ENCODE measurements around the gene SORCS2.

SORCS2 gene

GRCh38 chr4:7166981-7167700 lies 25.2 kb upstream of the SORCS2 start:
- no peak overlapping the region for H3K4me3 ChIP-seq (ENCODE audit: control insufficient read depth, low read depth, low read length)
- DNase-seq (ENCODE audit: low read depth), result no peak
- TF ChIP-seq, protein P1, sequence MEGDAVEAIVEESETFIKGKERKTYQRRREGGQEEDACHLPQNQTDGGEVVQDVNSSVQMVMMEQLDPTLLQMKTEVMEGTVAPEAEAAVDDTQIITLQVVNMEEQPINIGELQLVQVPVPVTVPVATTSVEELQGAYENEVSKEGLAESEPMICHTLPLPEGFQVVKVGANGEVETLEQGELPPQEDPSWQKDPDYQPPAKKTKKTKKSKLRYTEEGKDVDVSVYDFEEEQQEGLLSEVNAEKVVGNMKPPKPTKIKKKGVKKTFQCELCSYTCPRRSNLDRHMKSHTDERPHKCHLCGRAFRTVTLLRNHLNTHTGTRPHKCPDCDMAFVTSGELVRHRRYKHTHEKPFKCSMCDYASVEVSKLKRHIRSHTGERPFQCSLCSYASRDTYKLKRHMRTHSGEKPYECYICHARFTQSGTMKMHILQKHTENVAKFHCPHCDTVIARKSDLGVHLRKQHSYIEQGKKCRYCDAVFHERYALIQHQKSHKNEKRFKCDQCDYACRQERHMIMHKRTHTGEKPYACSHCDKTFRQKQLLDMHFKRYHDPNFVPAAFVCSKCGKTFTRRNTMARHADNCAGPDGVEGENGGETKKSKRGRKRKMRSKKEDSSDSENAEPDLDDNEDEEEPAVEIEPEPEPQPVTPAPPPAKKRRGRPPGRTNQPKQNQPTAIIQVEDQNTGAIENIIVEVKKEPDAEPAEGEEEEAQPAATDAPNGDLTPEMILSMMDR (IDR thresholded peaks at IDR 0.05; ENCODE audit: control insufficient read depth, insufficient read depth, low read depth, low read length, missing control alignments), result no peak

GRCh38 chr4:7167706-7168105 lies 24.6 kb upstream of the SORCS2 start:
- TF ChIP-seq, protein P1 (IDR thresholded peaks at IDR 0.05; ENCODE audit: control insufficient read depth, insufficient read depth, low read depth, low read length, missing control alignments), result no peak
- no peak for DNase-seq (ENCODE audit: low read depth)
- no peak overlapping the region for H3K4me3 ChIP-seq (ENCODE audit: control insufficient read depth, low read depth, low read length)

DNA sequence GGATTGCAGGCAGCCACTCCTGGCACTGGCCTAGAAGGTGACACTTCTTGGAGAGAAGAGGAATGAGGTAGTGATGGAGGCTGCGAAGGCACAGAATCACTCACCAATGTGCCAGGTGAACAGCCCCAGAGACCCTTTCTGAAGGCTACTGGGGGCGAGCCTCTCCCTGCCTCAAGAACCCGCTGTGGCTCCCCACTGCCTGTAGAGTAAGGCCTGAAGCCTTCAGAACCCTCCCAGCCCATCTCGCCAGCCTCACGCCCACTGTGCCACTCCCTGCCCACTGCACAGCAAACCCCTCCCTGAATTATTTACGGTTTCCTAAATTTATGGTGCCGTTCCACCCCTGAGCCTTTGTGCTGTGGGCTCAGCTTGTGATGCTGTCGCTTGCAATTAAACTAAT lies 24.2 kb upstream of the SORCS2 start:
- H3K4me3 ChIP-seq (ENCODE audit: control insufficient read depth, low read depth, low read length), result no peak overlapping the region
- TF ChIP-seq, protein P1 (IDR thresholded peaks at IDR 0.05; ENCODE audit: control insufficient read depth, insufficient read depth, low read depth, low read length, missing control alignments), result no peak
- no peak for DNase-seq (ENCODE audit: low read depth)

- H3K4me3 ChIP-seq (ENCODE audit: control insufficient read depth, low read depth, low read length), result no peak overlapping the region
- TF ChIP-seq, protein P1 (IDR thresholded peaks at IDR 0.05; ENCODE audit: control insufficient read depth, insufficient read depth, low read depth, low read length, missing control alignments), result no peak
- DNase-seq (ENCODE audit: low read depth), result no peak
These were observed 23.2 kb upstream of the SORCS2 start for GRCh38 chr4:7169134-7169533.

- DNase-seq (ENCODE audit: low read depth), result no peak
- no peak overlapping the region for H3K4me3 ChIP-seq (ENCODE audit: control insufficient read depth, low read depth, low read length)
- TF ChIP-seq, protein P1 (IDR thresholded peaks at IDR 0.05; ENCODE audit: control insufficient read depth, insufficient read depth, low read depth, low read length, missing control alignments), result no peak
These were observed 22.3 kb upstream of the SORCS2 start for GRCh38 chr4:7170012-7170411.

- H3K4me3 ChIP-seq (ENCODE audit: control insufficient read depth, low read depth, low read length), result no peak overlapping the region
- TF ChIP-seq, protein P1 (IDR thresholded peaks at IDR 0.05; ENCODE audit: control insufficient read depth, insufficient read depth, low read depth, low read length, missing control alignments), result no peak
- DNase-seq (ENCODE audit: low read depth), result no peak
These were observed 21.0 kb upstream of the SORCS2 start for GRCh38 chr4:7171191-7171900.
